GM19023 (cell line): ENCODE results near the gene SH2B3.

Experiments used
- ATAC-seq: cut with Tn5 transposase; IDR thresholded peaks from one replicate; pipeline ENCODE4 v1.9.1; 2021; ENCODE audit warnings: mild to moderate bottlenecking, moderate library complexity; ENCODE audit not compliant: unreplicated experiment

The SH2B3 gene

GRCh38 chr12:111408686-111409402, 3.1 kb downstream of the SH2B3 start:
- no peak for ATAC-seq

GRCh38 chr12:111409403-111409779, 3.7 kb downstream of the SH2B3 start:
- no peak for ATAC-seq

GRCh38 chr12:111409780-111410430, 4.2 kb downstream of the SH2B3 start:
- no peak for ATAC-seq

GRCh38 chr12:111410431-111411184, 4.9 kb downstream of the SH2B3 start:
- no peak for ATAC-seq

GRCh38 chr12:111411185-111411764, 5.6 kb downstream of the SH2B3 start:
- no peak for ATAC-seq

- ATAC-seq = no peak
These were observed 6.5 kb downstream of the SH2B3 start for GRCh38 chr12:111412007-111412829.

- ATAC-seq = no peak
These were observed 7.2 kb downstream of the SH2B3 start for GRCh38 chr12:111412830-111413441.

- ATAC-seq = no peak
These were observed 7.8 kb downstream of the SH2B3 start for GRCh38 chr12:111413442-111414086.

GRCh38 chr12:111414711-111415252, 9.1 kb downstream of the SH2B3 start:
- no peak for ATAC-seq

GRCh38 chr12:111417290-111417689, 11.6 kb downstream of the SH2B3 start:
- no peak for ATAC-seq

- ATAC-seq = no peak
These were observed 12.3 kb downstream of the SH2B3 start for GRCh38 chr12:111417784-111418593.

GRCh38 chr12:111418594-111418880, 12.8 kb downstream of the SH2B3 start:
- no peak for ATAC-seq

- ATAC-seq = no peak
These were observed 14.1 kb downstream of the SH2B3 start for GRCh38 chr12:111419784-111420183.

- no peak for ATAC-seq
These were observed 14.8 kb downstream of the SH2B3 start for GRCh38 chr12:111420494-111420893.

- no peak for ATAC-seq
These were observed 18.6 kb downstream of the SH2B3 start for GRCh38 chr12:111424189-111424792.

GRCh38 chr12:111424793-111425251, 19.1 kb downstream of the SH2B3 start:
- ATAC-seq = no peak

GRCh38 chr12:111425655-111426054, 19.9 kb downstream of the SH2B3 start:
- ATAC-seq = no peak
